Osteoblast (primary cell): Measurements from ENCODE around the gene MAGI1. TPM values are rescaled to one million over a fixed set of nuclear protein-coding genes. Genes with fewer than 3 reads are reported as not detected.
"Not testable (repeated sequence)": the region's sequence is repeated elsewhere in the genome, so short reads cannot be mapped to it uniquely, and the experiment has no call there.

ENCODE experiments used
- DNase-seq: peaks from one replicate; pipeline ENCODE4 v3.0.0; 2011; ENCODE audit warnings: low spot score, mixed read lengths; ENCODE audit not compliant: insufficient read length; ENCODE audit errors: missing footprints
- H2AFZ ChIP-seq: 2 replicates; pipeline ENCODE4 v1.6.0; 2011; ENCODE audit warnings: mild to moderate bottlenecking, low read length
- H3K27ac ChIP-seq: 2 replicates; pipeline ENCODE4 v1.5.1; 2011; ENCODE audit warnings: mild to moderate bottlenecking, low read depth, low read length, moderate library complexity
- H3K27me3 ChIP-seq: 2 replicates; pipeline ENCODE4 v1.6.0; 2012; ENCODE audit warnings: mild to moderate bottlenecking, control low read depth, inconsistent platforms, low read length, moderate library complexity; ENCODE audit not compliant: insufficient read depth
- H3K36me3 ChIP-seq: 2 replicates; pipeline ENCODE4 v1.5.1; 2011; ENCODE audit warnings: mild to moderate bottlenecking, low read length, control low read depth, moderate library complexity; ENCODE audit not compliant: insufficient read depth
- H3K4me1 ChIP-seq: 2 replicates; pipeline ENCODE4 v1.5.1; 2011; ENCODE audit warnings: mild to moderate bottlenecking, low read length, control low read depth, moderate library complexity; ENCODE audit not compliant: insufficient read depth
- H3K4me2 ChIP-seq: 2 replicates; pipeline ENCODE4 v1.6.0; 2011; ENCODE audit warnings: mild to moderate bottlenecking, low read length; ENCODE audit not compliant: insufficient read depth
- H3K4me3 ChIP-seq: fragments of 200-600 bp; sonication (generic); 3 replicates; pipeline ENCODE4 v1.5.1; 2012; ENCODE audit warnings: mild to moderate bottlenecking, low read length, inconsistent platforms; ENCODE audit not compliant: insufficient read depth
- H3K79me2 ChIP-seq: 2 replicates; pipeline ENCODE4 v1.6.0; 2012; ENCODE audit warnings: mild to moderate bottlenecking, low read length, control low read depth, inconsistent platforms; ENCODE audit not compliant: insufficient read depth
- H3K9me3 ChIP-seq: 2 replicates; pipeline ENCODE4 v1.5.1; 2011; ENCODE audit warnings: low read depth, low read length, control low read depth
- H4K20me1 ChIP-seq: 2 replicates; pipeline ENCODE4 v1.6.0; 2012; ENCODE audit warnings: mild to moderate bottlenecking, low read length, control low read depth; ENCODE audit not compliant: insufficient read depth
- CTCF ChIP-seq: IDR thresholded peaks from 2 replicates; pipeline ENCODE4 v1.5.1; 2011; ENCODE audit warnings: mild to moderate bottlenecking, low read depth, low read length, moderate library complexity; ENCODE audit errors: extremely low read depth
- total RNA-seq: library from RNA; depleted of rRNA; stranded (reverse); fragments of >200 nt; gene quantifications from 2 replicates; pipeline ENCODE4 v1.2.3, GENCODE V29; 2012

MAGI1 gene
- total RNA-seq, 1 donor = 66.6 TPM

- H3K27ac ChIP-seq = no peak overlapping the region
- no peak for DNase-seq
- H3K4me2 ChIP-seq = no peak overlapping the region
- no peaks in the 10 kb centered on the region for H3K4me1 ChIP-seq
- peaks cover 70% of the 10 kb centered on the region for H4K20me1 ChIP-seq
- no peak for TF ChIP-seq CTCF
- peaks cover 61% of the 10 kb centered on the region for H3K79me2 ChIP-seq
- no peaks in the 10 kb centered on the region for H3K9me3 ChIP-seq
- no peaks in the 10 kb centered on the region for H3K27me3 ChIP-seq
- H2AFZ ChIP-seq = no peak overlapping the region
- no peak overlapping the region for H3K4me3 ChIP-seq
- H3K36me3 ChIP-seq = no peaks in the 10 kb centered on the region
Measured at GRCh38 chr3:65867463-65868210, 171.1 kb downstream of the MAGI1 start.

- no peak overlapping the region for H3K27ac ChIP-seq
Measured at GRCh38 chr3:65864357-65864904, 174.3 kb downstream of the MAGI1 start.

GRCh38 chr3:65861718-65862117, 177.0 kb downstream of the MAGI1 start:
- no peak for TF ChIP-seq CTCF
- no peaks in the 10 kb centered on the region for H3K27me3 ChIP-seq
- H3K9me3 ChIP-seq = no peaks in the 10 kb centered on the region
- H4K20me1 ChIP-seq = peaks cover 52% of the 10 kb centered on the region
- H3K4me1 ChIP-seq = no peaks in the 10 kb centered on the region
- H3K4me2 ChIP-seq = no peak overlapping the region
- no peak overlapping the region for H2AFZ ChIP-seq
- peaks cover 68% of the 10 kb centered on the region for H3K79me2 ChIP-seq
- H3K4me3 ChIP-seq = no peak overlapping the region
- H3K27ac ChIP-seq = no peak overlapping the region
- DNase-seq = peak; percentile 67
- no peaks in the 10 kb centered on the region for H3K36me3 ChIP-seq

More at GRCh38 chr3:65864357-65864904, 174.3 kb downstream of the MAGI1 start:
- H3K4me2 ChIP-seq = no peak overlapping the region
- H2AFZ ChIP-seq = no peak overlapping the region
- DNase-seq = no peak
- H3K4me1 ChIP-seq = no peaks in the 10 kb centered on the region
- no peaks in the 10 kb centered on the region for H3K9me3 ChIP-seq
- H3K4me3 ChIP-seq = no peak overlapping the region
- no peaks in the 10 kb centered on the region for H3K36me3 ChIP-seq
- no peaks in the 10 kb centered on the region for H3K27me3 ChIP-seq
- peaks cover 54% of the 10 kb centered on the region for H4K20me1 ChIP-seq
- TF ChIP-seq CTCF = no peak
- peaks cover 59% of the 10 kb centered on the region for H3K79me2 ChIP-seq

GRCh38 chr3:65859612-65860011, 179.1 kb downstream of the MAGI1 start:
- peaks cover 69% of the 10 kb centered on the region for H3K79me2 ChIP-seq

More at GRCh38 chr3:65859612-65860011, 179.1 kb downstream of the MAGI1 start:
- Histone ChIP-seq H3K4me1 (peaks cover 11% of the 10 kb centered on the region), H4K20me1 (peaks cover 58% of the 10 kb centered on the region)
- not testable (repeated sequence) for H3K4me3 ChIP-seq, H3K36me3 ChIP-seq, H3K27ac ChIP-seq, H2AFZ ChIP-seq, DNase-seq, H3K9me3 ChIP-seq, H3K4me2 ChIP-seq, H3K27me3 ChIP-seq
